ENCODE measurements around the gene PLAU.

Gene PLAU

GRCh38 chr10:73948947-73949633 lies 38.2 kb downstream of the PLAU start:
- Histone ChIP-seq H2AFZ (ENCODE audit: low read depth, low read length) (no peak overlapping the region), H3K36me3 (replicated peaks; ENCODE audit: low read depth, low read length) (no peaks in the 10 kb centered on the region)

DNA sequence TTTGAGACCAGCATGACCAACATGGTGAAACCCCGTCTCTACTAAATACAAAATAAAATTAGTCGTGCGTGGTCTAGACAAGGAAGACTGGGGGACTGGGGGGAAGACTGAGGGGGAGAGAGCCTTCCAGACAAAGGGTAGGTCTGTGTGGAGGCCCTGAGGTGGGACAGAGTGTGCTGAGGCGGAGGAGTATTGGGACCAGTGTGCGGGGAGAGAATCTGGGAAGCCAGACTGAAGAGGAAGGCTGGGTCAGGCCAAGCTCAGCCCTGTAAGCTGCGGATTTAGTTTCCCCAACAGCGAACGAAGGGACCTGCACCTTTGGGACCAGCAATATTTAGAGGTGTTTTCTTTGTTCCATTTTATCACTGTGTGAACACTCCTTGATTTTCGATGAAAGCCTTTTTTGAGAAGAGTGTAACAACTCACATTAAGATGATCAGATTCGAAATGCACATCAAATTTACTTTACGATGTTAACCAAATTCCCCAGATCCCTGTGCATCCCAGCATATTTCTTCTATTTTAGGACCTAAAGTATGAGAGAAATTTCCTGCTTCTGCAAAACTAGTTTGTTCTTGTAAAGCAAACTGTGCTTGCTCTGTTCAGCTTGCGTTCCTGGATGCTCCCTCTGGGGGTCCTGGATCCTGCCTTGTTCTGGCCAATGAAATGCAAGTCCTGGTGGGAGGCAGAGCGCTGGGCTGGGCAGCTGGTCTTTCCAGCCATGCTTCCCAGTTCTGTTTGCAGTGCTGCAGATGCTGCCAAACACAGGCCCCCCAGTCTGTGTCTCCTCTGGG lies 39.4 kb downstream of the PLAU start:
- no peaks in the 10 kb centered on the region for H3K4me1 ChIP-seq (ENCODE audit: low read length)
- H3K27ac ChIP-seq (ENCODE audit: low read length) = no peak overlapping the region
- no peak overlapping the region for H3K4me3 ChIP-seq (ENCODE audit: low read length)
- no peaks in the 10 kb centered on the region for H3K27me3 ChIP-seq (ENCODE audit: low read depth, low read length)
- no peaks in the 10 kb centered on the region for H3K9me3 ChIP-seq (ENCODE audit: insufficient read depth, low read length)
- H3K9ac ChIP-seq (ENCODE audit: low read length) = no peak overlapping the region
- no peaks in the 10 kb centered on the region for H3K79me2 ChIP-seq (ENCODE audit: low read length)
- no peak overlapping the region for H2AFZ ChIP-seq (ENCODE audit: low read depth, low read length)
- no peaks in the 10 kb centered on the region for H4K20me1 ChIP-seq (ENCODE audit: insufficient read depth, low read length)
- H3K4me2 ChIP-seq (ENCODE audit: low read length) = no peak overlapping the region
- TF ChIP-seq EZH2phosphoT487 (IDR thresholded peaks at IDR 0.05; ENCODE audit: low read depth) (no peak), CTCF (IDR thresholded peaks at IDR 0.05; ENCODE audit: low read depth, low read length) (no peak)
- H3K36me3 ChIP-seq (replicated peaks; ENCODE audit: low read depth, low read length) = no peaks in the 10 kb centered on the region

More at GRCh38 chr10:73948947-73949633, 38.2 kb downstream of the PLAU start:
- H3K4me1 ChIP-seq (ENCODE audit: low read length) = no peaks in the 10 kb centered on the region
- H3K27ac ChIP-seq (ENCODE audit: low read length) = no peak overlapping the region
- no peaks in the 10 kb centered on the region for H3K9me3 ChIP-seq (ENCODE audit: insufficient read depth, low read length)
- H3K27me3 ChIP-seq (ENCODE audit: low read depth, low read length) = no peaks in the 10 kb centered on the region
- no peak overlapping the region for H3K4me2 ChIP-seq (ENCODE audit: low read length)
- H3K79me2 ChIP-seq (ENCODE audit: low read length) = no peaks in the 10 kb centered on the region
- TF ChIP-seq EZH2phosphoT487 (IDR thresholded peaks at IDR 0.05; ENCODE audit: low read depth) (no peak), CTCF (IDR thresholded peaks at IDR 0.05; ENCODE audit: low read depth, low read length) (no peak)
- H3K4me3 ChIP-seq (ENCODE audit: low read length) = no peak overlapping the region
- no peak overlapping the region for H3K9ac ChIP-seq (ENCODE audit: low read length)
- no peaks in the 10 kb centered on the region for H4K20me1 ChIP-seq (ENCODE audit: insufficient read depth, low read length)

GRCh38 chr10:73953665-73954064 lies 42.7 kb downstream of the PLAU start:
- Histone ChIP-seq H3K4me2 (ENCODE audit: low read length) (no peak overlapping the region), H3K9ac (ENCODE audit: low read length) (no peak overlapping the region), H3K4me3 (ENCODE audit: low read length) (no peak overlapping the region), H3K4me1 (ENCODE audit: low read length) (peaks cover 27% of the 10 kb centered on the region), H3K9me3 (ENCODE audit: insufficient read depth, low read length) (no peaks in the 10 kb centered on the region), H3K27me3 (ENCODE audit: low read depth, low read length) (no peaks in the 10 kb centered on the region), H3K27ac (ENCODE audit: low read length) (no peak overlapping the region), H2AFZ (ENCODE audit: low read depth, low read length) (no peak overlapping the region), H4K20me1 (ENCODE audit: insufficient read depth, low read length) (no peaks in the 10 kb centered on the region), H3K36me3 (replicated peaks; ENCODE audit: low read depth, low read length) (no peaks in the 10 kb centered on the region), H3K79me2 (ENCODE audit: low read length) (no peaks in the 10 kb centered on the region)
- TF ChIP-seq EZH2phosphoT487 (IDR thresholded peaks at IDR 0.05; ENCODE audit: low read depth) (no peak), CTCF (IDR thresholded peaks at IDR 0.05; ENCODE audit: low read depth, low read length) (no peak)

DNA sequence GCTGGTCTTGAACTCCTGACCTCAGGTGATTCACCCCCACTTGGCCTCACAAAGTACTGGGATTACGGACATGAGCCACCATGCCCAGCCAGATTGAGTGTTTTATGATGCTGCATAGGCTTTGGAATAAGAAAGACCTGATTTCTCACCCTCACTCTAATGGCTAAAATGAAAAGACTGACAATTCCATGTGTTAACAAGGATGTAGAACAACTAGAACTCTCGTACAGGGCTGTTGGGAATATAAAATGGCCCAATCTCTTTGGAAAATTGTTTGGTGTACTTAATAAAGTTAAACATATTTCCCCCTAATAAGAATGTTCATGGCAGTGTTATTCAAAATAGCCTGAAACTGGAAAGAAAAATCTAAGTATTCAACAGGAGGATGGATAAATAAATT lies 43.8 kb downstream of the PLAU start:
- H4K20me1 ChIP-seq (ENCODE audit: insufficient read depth, low read length) = no peaks in the 10 kb centered on the region
- no peak overlapping the region for H2AFZ ChIP-seq (ENCODE audit: low read depth, low read length)
- no peak overlapping the region for H3K4me2 ChIP-seq (ENCODE audit: low read length)
- TF ChIP-seq CTCF (IDR thresholded peaks at IDR 0.05; ENCODE audit: low read depth, low read length) = no peak
- H3K4me1 ChIP-seq (ENCODE audit: low read length) = peaks cover 38% of the 10 kb centered on the region
- no peaks in the 10 kb centered on the region for H3K79me2 ChIP-seq (ENCODE audit: low read length)
- H3K9me3 ChIP-seq (ENCODE audit: insufficient read depth, low read length) = no peaks in the 10 kb centered on the region
- H3K9ac ChIP-seq (ENCODE audit: low read length) = no peak overlapping the region
- H3K27ac ChIP-seq (ENCODE audit: low read length) = no peak overlapping the region
- H3K27me3 ChIP-seq (ENCODE audit: low read depth, low read length) = no peaks in the 10 kb centered on the region
- H3K36me3 ChIP-seq (replicated peaks; ENCODE audit: low read depth, low read length) = no peaks in the 10 kb centered on the region
- H3K4me3 ChIP-seq (ENCODE audit: low read length) = no peak overlapping the region
